A673 (cell line): ENCODE data around the gene DEDD2. TPM values are rescaled to one million over a fixed set of nuclear protein-coding genes. Genes with fewer than 3 reads are reported as not detected.

Experiments used
- BruUV-seq: library from RNA; stranded (reverse); fragments of 400-500 nt; replicated peaks from 2 replicates; lab custom pipeline; 2021; lab: Mats Ljungman, UMichigan
- CTCF ChIA-PET: fragments of 300-600 bp; sonication (Branson Sonifier 250); formaldehyde crosslinking; loops from one replicate; lab custom pipeline; 2022; ENCODE audit warnings: antibody characterized with exemption; lab: Charles Lee
- POLR2A ChIA-PET: fragments of 300-600 bp; sonication (Branson Sonifier 250); formaldehyde crosslinking; loops from one replicate; lab custom pipeline; 2022; ENCODE audit warnings: antibody characterized with exemption; ENCODE audit not compliant: low non-redundant PET; lab: Charles Lee
- DNase-seq: peaks from one replicate; pipeline ENCODE4 v3.0.0-alpha.2; 2015; ENCODE audit warnings: low spot score
- H3K27ac ChIP-seq: fragments of 200-600 bp; sonication (generic); 2 replicates; pipeline ENCODE4 v1.5.1; 2016; ENCODE audit warnings: mixed run types, low read depth, mild to moderate bottlenecking, mixed read lengths, antibody characterized with exemption, low read length; ENCODE audit not compliant: poor library complexity, severe bottlenecking
- H3K27me3 ChIP-seq: fragments of 200-600 bp; sonication (generic); replicated peaks from 2 replicates; pipeline ENCODE4 v1.6.1; 2017; ENCODE audit warnings: mixed run types, low read depth, mild to moderate bottlenecking, mixed read lengths, antibody characterized with exemption, low read length; ENCODE audit not compliant: insufficient read depth, poor library complexity
- H3K36me3 ChIP-seq: fragments of 200-600 bp; sonication (generic); 2 replicates; pipeline ENCODE4 v1.6.1; 2016; ENCODE audit warnings: mixed run types, mild to moderate bottlenecking, mixed read lengths, antibody characterized with exemption, low read length; ENCODE audit not compliant: insufficient read depth, poor library complexity, severe bottlenecking
- H3K4me1 ChIP-seq: fragments of 200-600 bp; sonication (generic); 2 replicates; pipeline ENCODE4 v1.6.1; 2017; ENCODE audit warnings: mixed run types, mild to moderate bottlenecking, mixed read lengths, antibody characterized with exemption, low read length; ENCODE audit not compliant: insufficient read depth, poor library complexity, severe bottlenecking
- H3K4me3 ChIP-seq: fragments of 200-600 bp; sonication (generic); 2 replicates; pipeline ENCODE4 v1.5.1; 2016; ENCODE audit warnings: low read depth, mixed run types, mild to moderate bottlenecking, mixed read lengths, low read length; ENCODE audit not compliant: poor library complexity, severe bottlenecking
- H3K9me3 ChIP-seq: fragments of 200-600 bp; sonication (generic); 2 replicates; pipeline ENCODE4 v1.6.1; 2016; ENCODE audit warnings: mixed run types, low read depth, mild to moderate bottlenecking, mixed read lengths, antibody characterized with exemption, low read length; ENCODE audit not compliant: poor library complexity, severe bottlenecking
- EZH2 ChIP-seq: fragments of 200-600 bp; sonication (generic); IDR thresholded peaks from 2 replicates; pipeline ENCODE4 v1.6.1; 2017; ENCODE audit warnings: borderline replicate concordance, low read depth, mild to moderate bottlenecking, mixed read lengths, antibody characterized with exemption, low read length; ENCODE audit not compliant: poor library complexity, severe bottlenecking
- intact Hi-C: fragments of 100-400 bp; cut with micrococcal nuclease; formaldehyde crosslinking; loops from one replicate; pipeline ENCODE4 v1.10.0; 2022; ENCODE audit not compliant: unreplicated experiment
- total RNA-seq: library from RNA; stranded (reverse); gene quantifications from 2 replicates; pipeline ENCODE4 v1.2.3, GENCODE V29; 2021
- TF ChIP-seq, protein P1 (sequence below): fragments of 300-800, 200-600 bp; sonication (generic); conservative IDR thresholded peaks from 2 replicates; pipeline ENCODE4 v1.5.1; 2017; ENCODE audit warnings: low read depth, mild to moderate bottlenecking, antibody characterized with exemption, low read length, moderate library complexity, mixed read lengths

Gene DEDD2
- total RNA-seq, 1 experiment from 2014 or later = 32.1 TPM

DNA sequence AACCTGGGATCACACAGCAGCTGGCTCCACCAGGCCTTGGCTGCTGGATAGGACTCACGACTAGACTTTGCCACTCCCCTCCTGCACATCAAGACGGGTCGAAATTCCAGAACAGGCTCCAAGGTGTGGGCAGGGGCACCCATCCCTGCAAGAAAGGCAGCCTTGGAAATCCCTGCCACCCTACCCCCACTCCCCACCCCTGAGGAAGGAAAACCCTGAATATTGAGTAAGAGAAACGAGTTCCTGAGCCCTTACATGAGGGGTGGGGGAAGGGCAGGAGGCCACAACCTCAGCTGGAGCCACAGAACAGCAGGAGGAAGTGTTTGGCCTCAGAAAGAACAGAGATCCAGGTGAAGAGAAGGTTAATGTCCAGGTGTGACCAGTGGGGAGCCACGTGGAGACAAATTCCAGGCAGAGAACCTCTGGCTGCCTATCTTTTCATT lies 20.1 kb downstream of the DEDD2 start:
- intact Hi-C loops = no loop called here
- CTCF ChIA-PET = no interaction called here
- Histone ChIP-seq H3K9me3 (no peaks in the 10 kb centered on the region), H3K27ac (no peak overlapping the region), H3K27me3 (no peaks in the 10 kb centered on the region), H3K4me3 (no peak overlapping the region), H3K4me1 (no peaks in the 10 kb centered on the region), H3K36me3 (peaks cover 31% of the 10 kb centered on the region)
- POLR2A ChIA-PET = no interaction called here
- DNase-seq = no peak
- TF ChIP-seq EZH2 = no peak
- TF ChIP-seq, protein P1, sequence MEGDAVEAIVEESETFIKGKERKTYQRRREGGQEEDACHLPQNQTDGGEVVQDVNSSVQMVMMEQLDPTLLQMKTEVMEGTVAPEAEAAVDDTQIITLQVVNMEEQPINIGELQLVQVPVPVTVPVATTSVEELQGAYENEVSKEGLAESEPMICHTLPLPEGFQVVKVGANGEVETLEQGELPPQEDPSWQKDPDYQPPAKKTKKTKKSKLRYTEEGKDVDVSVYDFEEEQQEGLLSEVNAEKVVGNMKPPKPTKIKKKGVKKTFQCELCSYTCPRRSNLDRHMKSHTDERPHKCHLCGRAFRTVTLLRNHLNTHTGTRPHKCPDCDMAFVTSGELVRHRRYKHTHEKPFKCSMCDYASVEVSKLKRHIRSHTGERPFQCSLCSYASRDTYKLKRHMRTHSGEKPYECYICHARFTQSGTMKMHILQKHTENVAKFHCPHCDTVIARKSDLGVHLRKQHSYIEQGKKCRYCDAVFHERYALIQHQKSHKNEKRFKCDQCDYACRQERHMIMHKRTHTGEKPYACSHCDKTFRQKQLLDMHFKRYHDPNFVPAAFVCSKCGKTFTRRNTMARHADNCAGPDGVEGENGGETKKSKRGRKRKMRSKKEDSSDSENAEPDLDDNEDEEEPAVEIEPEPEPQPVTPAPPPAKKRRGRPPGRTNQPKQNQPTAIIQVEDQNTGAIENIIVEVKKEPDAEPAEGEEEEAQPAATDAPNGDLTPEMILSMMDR = no peak
- BruUV-seq = no TSS peak

DNA sequence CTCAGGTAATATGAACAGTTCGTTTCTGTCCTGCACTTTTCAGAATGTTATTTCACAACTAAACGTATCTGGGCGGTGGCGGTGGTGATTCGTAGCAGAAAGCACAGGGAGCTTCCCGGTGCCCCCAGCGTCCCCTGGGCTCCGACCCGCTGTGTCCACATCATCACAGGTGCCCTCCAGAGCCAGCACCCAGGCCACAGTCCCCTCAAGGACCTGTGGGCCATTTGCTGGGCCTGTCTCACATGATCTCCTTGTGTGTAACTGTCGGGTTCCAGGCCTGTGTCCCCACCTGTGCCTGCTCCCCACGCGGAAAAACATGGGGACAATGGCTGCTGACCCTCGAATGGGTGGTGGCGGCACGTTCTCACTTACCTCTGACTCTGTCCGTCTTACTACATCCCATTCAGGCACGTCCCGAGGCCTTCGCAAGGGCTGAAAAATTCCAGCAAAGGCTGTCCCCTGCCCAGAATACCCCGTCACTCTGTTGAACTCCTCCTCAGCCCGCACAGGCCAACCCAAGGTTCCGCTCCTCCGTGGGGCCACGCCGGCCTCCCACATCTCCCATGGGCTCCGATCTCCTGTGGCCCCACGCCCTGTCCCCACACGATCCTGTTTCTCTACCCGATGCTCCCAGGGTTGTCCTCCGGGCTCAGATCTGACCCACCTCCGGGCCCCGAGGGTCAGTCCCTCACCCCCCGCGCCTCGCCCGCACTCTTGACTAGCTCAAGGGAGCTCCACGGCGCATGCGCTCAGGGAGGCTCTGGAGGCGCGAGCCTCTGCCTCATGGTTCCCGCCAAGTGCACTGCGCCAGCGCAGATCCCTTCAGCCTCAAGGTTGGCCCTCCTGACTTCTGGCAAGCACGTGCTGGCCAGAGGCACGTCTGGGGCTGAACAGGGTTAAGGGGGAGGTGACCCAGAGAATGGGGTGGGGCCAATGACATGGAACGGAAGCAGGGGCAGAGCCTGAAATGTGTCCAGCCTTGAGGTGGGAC lies 21.2 kb downstream of the DEDD2 start:
- Histone ChIP-seq H3K4me3 (no peak overlapping the region), H3K27me3 (no peaks in the 10 kb centered on the region), H3K27ac (no peak overlapping the region), H3K36me3 (peaks cover 23% of the 10 kb centered on the region), H3K4me1 (no peaks in the 10 kb centered on the region), H3K9me3 (no peaks in the 10 kb centered on the region)
- BruUV-seq = no TSS peak
- ChIA-PET CTCF (no interaction called here), POLR2A (no interaction called here)
- intact Hi-C loops = no loop called here
- DNase-seq = no peak
- no peak for TF ChIP-seq EZH2

DNA sequence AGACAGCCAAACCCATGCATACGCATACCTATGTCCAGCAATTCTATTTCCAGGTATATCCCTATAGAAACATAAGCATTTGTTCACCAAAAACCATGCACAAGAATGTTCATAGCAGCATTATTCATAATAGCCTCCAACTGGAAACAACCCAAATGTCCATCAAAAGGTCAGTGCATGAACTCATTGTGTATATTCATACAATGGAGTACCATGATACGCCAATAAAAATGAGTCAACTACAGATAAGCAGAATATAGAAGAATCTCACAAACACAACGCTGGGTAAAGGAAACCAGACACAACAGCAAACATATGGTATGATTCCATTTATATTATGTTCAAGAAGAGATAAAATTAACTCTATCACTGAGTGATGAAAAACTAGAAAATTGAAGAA lies 23.8 kb downstream of the DEDD2 start:
- no peaks in the 10 kb centered on the region for H3K9me3 ChIP-seq
- H3K27ac ChIP-seq = no peak overlapping the region
- CTCF ChIA-PET = no interaction called here
- intact Hi-C loops = no loop called here
- no TSS peak for BruUV-seq
- no peaks in the 10 kb centered on the region for H3K4me1 ChIP-seq
- TF ChIP-seq, protein P1 = no peak
- TF ChIP-seq EZH2 = no peak
- DNase-seq = no peak
- H3K27me3 ChIP-seq = no peaks in the 10 kb centered on the region
- peaks cover 11% of the 10 kb centered on the region for H3K36me3 ChIP-seq
- no peak overlapping the region for H3K4me3 ChIP-seq
- POLR2A ChIA-PET = no interaction called here
